ENCODE data around the gene SV2C. TPM values are rescaled to one million over a fixed set of nuclear protein-coding genes. Genes with fewer than 3 reads are reported as not detected.

SV2C gene
- total and polyA plus RNA-seq, 2 donors (not counting 1 experiment from before 2014, with no cell fraction given), result not detected

DNA sequence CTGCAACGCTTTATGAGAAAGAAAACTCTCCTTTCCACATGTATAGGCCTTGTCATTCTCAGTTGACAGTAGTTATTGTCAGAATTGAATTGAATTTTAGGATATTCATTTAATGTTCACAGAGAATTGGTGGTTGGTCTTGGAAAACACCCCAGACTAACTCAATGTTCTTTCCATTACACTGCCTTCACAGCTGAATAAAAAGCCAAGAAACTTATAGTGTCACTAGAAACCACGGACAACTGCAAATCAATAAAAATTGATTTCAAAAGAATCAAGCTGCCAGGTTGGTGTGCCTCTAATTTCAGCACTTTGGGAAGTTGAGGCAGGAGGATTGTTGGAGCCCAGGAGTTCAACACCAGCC is 281.0 kb downstream of the SV2C start:
- Histone ChIP-seq H3K4me1 (ENCODE audit: control insufficient read depth, extremely low read depth, insufficient read depth, low read length) (no peaks in the 10 kb centered on the region), H3K9me3 (ENCODE audit: control insufficient read depth, insufficient read depth, low read depth, low read length) (no peaks in the 10 kb centered on the region), H3K4me2 (ENCODE audit: extremely low read depth, insufficient read depth, low read length) (no peak overlapping the region), H4K20me1 (ENCODE audit: control insufficient read depth, extremely low read depth, insufficient read depth, low read length) (no peaks in the 10 kb centered on the region), H3K27me3 (ENCODE audit: control insufficient read depth, insufficient read depth, low read length) (no peaks in the 10 kb centered on the region), H3K79me2 (ENCODE audit: control insufficient read depth, insufficient read depth, low read length) (no peaks in the 10 kb centered on the region), H2AFZ (ENCODE audit: low read length) (no peak overlapping the region), H3K4me3 (replicated peaks in 1 of 4; ENCODE audit: control extremely low read depth in 1 of 4, insufficient read depth in 1 of 4, low read depth in 3 of 4, low read length in 4 of 4) (no peak overlapping the region), H3K36me3 (ENCODE audit: control insufficient read depth, insufficient read depth, low read length) (no peaks in the 10 kb centered on the region), H3K27ac (ENCODE audit: insufficient read depth, low read length) (no peak overlapping the region), H3K9ac (ENCODE audit: insufficient read depth, low read length) (no peak overlapping the region)
- DNase-seq (ENCODE audit: low read depth in 2 of 2), result no peak
- TF ChIP-seq, protein P1, sequence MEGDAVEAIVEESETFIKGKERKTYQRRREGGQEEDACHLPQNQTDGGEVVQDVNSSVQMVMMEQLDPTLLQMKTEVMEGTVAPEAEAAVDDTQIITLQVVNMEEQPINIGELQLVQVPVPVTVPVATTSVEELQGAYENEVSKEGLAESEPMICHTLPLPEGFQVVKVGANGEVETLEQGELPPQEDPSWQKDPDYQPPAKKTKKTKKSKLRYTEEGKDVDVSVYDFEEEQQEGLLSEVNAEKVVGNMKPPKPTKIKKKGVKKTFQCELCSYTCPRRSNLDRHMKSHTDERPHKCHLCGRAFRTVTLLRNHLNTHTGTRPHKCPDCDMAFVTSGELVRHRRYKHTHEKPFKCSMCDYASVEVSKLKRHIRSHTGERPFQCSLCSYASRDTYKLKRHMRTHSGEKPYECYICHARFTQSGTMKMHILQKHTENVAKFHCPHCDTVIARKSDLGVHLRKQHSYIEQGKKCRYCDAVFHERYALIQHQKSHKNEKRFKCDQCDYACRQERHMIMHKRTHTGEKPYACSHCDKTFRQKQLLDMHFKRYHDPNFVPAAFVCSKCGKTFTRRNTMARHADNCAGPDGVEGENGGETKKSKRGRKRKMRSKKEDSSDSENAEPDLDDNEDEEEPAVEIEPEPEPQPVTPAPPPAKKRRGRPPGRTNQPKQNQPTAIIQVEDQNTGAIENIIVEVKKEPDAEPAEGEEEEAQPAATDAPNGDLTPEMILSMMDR (conservative IDR thresholded peaks at IDR 0.05 in 1 of 2, IDR thresholded peaks at IDR 0.05 in 1 of 2; ENCODE audit: low read depth in 1 of 2, low read length in 2 of 2), result no peak
- TF ChIP-seq EZH2 (IDR thresholded peaks at IDR 0.05; ENCODE audit: low read length, missing control alignments), result no peak

DNA sequence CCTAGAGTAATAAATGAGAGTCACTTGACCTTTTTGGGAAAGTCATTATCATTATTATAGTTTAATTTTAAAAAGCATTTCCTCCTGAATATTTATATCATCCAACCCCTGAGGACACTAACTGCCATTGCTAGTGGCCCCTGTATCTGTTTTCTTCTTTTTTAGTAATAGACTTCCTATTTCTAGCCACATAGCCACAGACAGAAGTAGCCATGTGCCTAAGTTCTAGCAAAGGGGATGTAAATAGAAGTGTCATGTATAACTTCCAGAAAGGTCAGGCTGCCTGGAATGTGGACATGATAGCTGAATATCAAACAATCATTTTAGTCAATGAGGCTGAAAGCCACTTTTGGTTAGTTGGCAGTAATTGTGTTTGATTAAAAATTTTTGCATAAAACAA is 282.4 kb downstream of the SV2C start:
- no peaks in the 10 kb centered on the region for H3K79me2 ChIP-seq (ENCODE audit: control insufficient read depth, insufficient read depth, low read length)
- H4K20me1 ChIP-seq (ENCODE audit: control insufficient read depth, extremely low read depth, insufficient read depth, low read length), result no peaks in the 10 kb centered on the region
- no peak overlapping the region for H2AFZ ChIP-seq (ENCODE audit: low read length)
- DNase-seq (ENCODE audit: low read depth in 2 of 2), result no peak
- H3K4me3 ChIP-seq (replicated peaks in 1 of 4; ENCODE audit: control extremely low read depth in 1 of 4, insufficient read depth in 1 of 4, low read depth in 3 of 4, low read length in 4 of 4), result no peak overlapping the region
- no peak overlapping the region for H3K27ac ChIP-seq (ENCODE audit: insufficient read depth, low read length)
- H3K4me2 ChIP-seq (ENCODE audit: extremely low read depth, insufficient read depth, low read length), result no peak overlapping the region
- H3K36me3 ChIP-seq (ENCODE audit: control insufficient read depth, insufficient read depth, low read length), result no peaks in the 10 kb centered on the region
- H3K27me3 ChIP-seq (ENCODE audit: control insufficient read depth, insufficient read depth, low read length), result no peaks in the 10 kb centered on the region
- TF ChIP-seq, protein P1 (conservative IDR thresholded peaks at IDR 0.05 in 1 of 2, IDR thresholded peaks at IDR 0.05 in 1 of 2; ENCODE audit: low read depth in 1 of 2, low read length in 2 of 2), result no peak
- TF ChIP-seq EZH2 (IDR thresholded peaks at IDR 0.05; ENCODE audit: low read length, missing control alignments), result no peak
- H3K9me3 ChIP-seq (ENCODE audit: control insufficient read depth, insufficient read depth, low read depth, low read length), result no peaks in the 10 kb centered on the region
- H3K4me1 ChIP-seq (ENCODE audit: control insufficient read depth, extremely low read depth, insufficient read depth, low read length), result no peaks in the 10 kb centered on the region
- H3K9ac ChIP-seq (ENCODE audit: insufficient read depth, low read length), result no peak overlapping the region

DNA sequence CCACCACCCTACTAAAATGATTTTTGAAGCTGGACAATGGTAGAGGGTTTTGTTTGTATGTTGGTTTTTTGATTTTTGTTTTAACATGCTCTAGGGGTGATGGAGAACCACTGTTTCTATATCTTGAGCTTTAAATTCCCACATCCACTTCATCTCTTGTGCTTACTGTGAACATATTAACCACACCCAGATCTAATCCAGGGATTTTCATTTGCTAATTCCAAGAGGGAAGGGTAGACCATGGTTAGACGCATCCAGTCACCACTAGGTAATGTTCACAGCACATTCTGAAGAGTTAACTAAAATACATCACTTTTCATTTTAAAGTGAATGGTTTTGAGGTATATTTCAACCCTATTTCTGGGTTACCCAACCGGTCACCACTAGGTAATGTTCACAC is 283.4 kb downstream of the SV2C start:
- no peaks in the 10 kb centered on the region for H3K4me1 ChIP-seq (ENCODE audit: control insufficient read depth, extremely low read depth, insufficient read depth, low read length)
- TF ChIP-seq, protein P1 (conservative IDR thresholded peaks at IDR 0.05 in 1 of 2, IDR thresholded peaks at IDR 0.05 in 1 of 2; ENCODE audit: low read depth in 1 of 2, low read length in 2 of 2), result no peak
- TF ChIP-seq EZH2 (IDR thresholded peaks at IDR 0.05; ENCODE audit: low read length, missing control alignments), result no peak
- H3K36me3 ChIP-seq (ENCODE audit: control insufficient read depth, insufficient read depth, low read length), result no peaks in the 10 kb centered on the region
- no peak for DNase-seq (ENCODE audit: low read depth in 2 of 2)
- H3K4me3 ChIP-seq (replicated peaks in 1 of 4; ENCODE audit: control extremely low read depth in 1 of 4, insufficient read depth in 1 of 4, low read depth in 3 of 4, low read length in 4 of 4), result no peak overlapping the region
- no peaks in the 10 kb centered on the region for H3K27me3 ChIP-seq (ENCODE audit: control insufficient read depth, insufficient read depth, low read length)
- H4K20me1 ChIP-seq (ENCODE audit: control insufficient read depth, extremely low read depth, insufficient read depth, low read length), result no peaks in the 10 kb centered on the region
- no peak overlapping the region for H3K27ac ChIP-seq (ENCODE audit: insufficient read depth, low read length)
- no peak overlapping the region for H3K4me2 ChIP-seq (ENCODE audit: extremely low read depth, insufficient read depth, low read length)
- no peak overlapping the region for H3K9ac ChIP-seq (ENCODE audit: insufficient read depth, low read length)
- H2AFZ ChIP-seq (ENCODE audit: low read length), result no peak overlapping the region
- H3K79me2 ChIP-seq (ENCODE audit: control insufficient read depth, insufficient read depth, low read length), result no peaks in the 10 kb centered on the region
- no peaks in the 10 kb centered on the region for H3K9me3 ChIP-seq (ENCODE audit: control insufficient read depth, insufficient read depth, low read depth, low read length)

Measured in fibroblast of lung (primary cell).